ENCODE measurements around the gene GMFB.

- TF ChIP-seq EZH2phosphoT487 (IDR thresholded peaks at IDR 0.05; ENCODE audit: insufficient read depth, low read depth) (no peak), EZH2 (IDR thresholded peaks at IDR 0.05; ENCODE audit: insufficient read depth, poor library complexity, severe bottlenecking) (no peak)
Observed at GRCh38 chr14:54535126-54535525, 46.3 kb upstream of the GMFB start.
